ENCODE measurements around the gene STARD5.

DNA sequence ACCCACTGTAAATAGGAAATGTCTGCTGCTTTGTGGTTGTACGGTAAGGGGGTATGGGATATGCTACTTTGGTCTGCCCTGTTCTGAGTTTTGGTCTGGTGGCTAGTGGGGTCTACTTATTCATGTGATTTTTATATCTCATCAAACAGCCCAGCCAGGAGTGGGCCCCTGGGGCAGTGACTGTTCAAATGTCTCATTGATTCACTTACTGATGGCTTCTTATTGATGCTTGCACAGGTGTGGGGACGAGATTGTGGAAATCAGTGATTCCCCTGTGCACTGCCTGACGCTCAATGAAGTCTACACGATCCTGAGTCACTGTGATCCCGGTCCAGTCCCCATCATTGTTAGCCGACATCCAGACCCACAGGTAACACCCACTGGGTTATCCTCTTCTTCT lies 38.5 kb downstream of the STARD5 start:
- no peak for TF ChIP-seq POLR2A (IDR thresholded peaks at IDR 0.05)
- TF ChIP-seq, protein P1, sequence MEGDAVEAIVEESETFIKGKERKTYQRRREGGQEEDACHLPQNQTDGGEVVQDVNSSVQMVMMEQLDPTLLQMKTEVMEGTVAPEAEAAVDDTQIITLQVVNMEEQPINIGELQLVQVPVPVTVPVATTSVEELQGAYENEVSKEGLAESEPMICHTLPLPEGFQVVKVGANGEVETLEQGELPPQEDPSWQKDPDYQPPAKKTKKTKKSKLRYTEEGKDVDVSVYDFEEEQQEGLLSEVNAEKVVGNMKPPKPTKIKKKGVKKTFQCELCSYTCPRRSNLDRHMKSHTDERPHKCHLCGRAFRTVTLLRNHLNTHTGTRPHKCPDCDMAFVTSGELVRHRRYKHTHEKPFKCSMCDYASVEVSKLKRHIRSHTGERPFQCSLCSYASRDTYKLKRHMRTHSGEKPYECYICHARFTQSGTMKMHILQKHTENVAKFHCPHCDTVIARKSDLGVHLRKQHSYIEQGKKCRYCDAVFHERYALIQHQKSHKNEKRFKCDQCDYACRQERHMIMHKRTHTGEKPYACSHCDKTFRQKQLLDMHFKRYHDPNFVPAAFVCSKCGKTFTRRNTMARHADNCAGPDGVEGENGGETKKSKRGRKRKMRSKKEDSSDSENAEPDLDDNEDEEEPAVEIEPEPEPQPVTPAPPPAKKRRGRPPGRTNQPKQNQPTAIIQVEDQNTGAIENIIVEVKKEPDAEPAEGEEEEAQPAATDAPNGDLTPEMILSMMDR (IDR thresholded peaks at IDR 0.05 in 4 of 5, conservative IDR thresholded peaks at IDR 0.05 in 1 of 5): no peak

Data from gastrocnemius medialis (tissue), 4 donors.